ENCODE results near the gene KRTAP9-1. TPM values are rescaled to one million over a fixed set of nuclear protein-coding genes. Genes with fewer than 3 reads are reported as not detected.
"Not testable (repeated sequence)": the region's sequence is repeated elsewhere in the genome, so short reads cannot be mapped to it uniquely, and the experiment has no call there.

KRTAP9-1 gene
- total and polyA plus RNA-seq, 2 donors: not detected

GRCh38 chr17:41150026-41150425 lies 39.7 kb upstream of the KRTAP9-1 start:
- no peaks in the 10 kb centered on the region for H3K36me3 ChIP-seq (ENCODE audit: control insufficient read depth in 2 of 2, insufficient read depth in 2 of 2, low read length in 1 of 2)
- 93% methylated on average over 4 of the region's 4 CpGs for WGBS
- H3K4me3 ChIP-seq (ENCODE audit: low read length in 2 of 2): no peak overlapping the region
- no peak overlapping the region for H3K27ac ChIP-seq (ENCODE audit: low read depth in 1 of 2, low read length in 1 of 2)
- no peaks in the 10 kb centered on the region for H3K27me3 ChIP-seq (ENCODE audit: control insufficient read depth in 2 of 2, insufficient read depth in 1 of 2, low read length in 1 of 2)
- no peaks in the 10 kb centered on the region for H3K4me1 ChIP-seq (ENCODE audit: control insufficient read depth in 2 of 2, insufficient read depth in 2 of 2, low read length in 2 of 2)
- no peak for DNase-seq (ENCODE audit: low read depth in 6 of 9, low spot score in 9 of 9)
- H3K9me3 ChIP-seq (ENCODE audit: control insufficient read depth in 2 of 2, insufficient read depth in 1 of 2, low read length in 1 of 2): no peaks in the 10 kb centered on the region

GRCh38 chr17:41151525-41151924 lies 38.2 kb upstream of the KRTAP9-1 start:
- H3K9me3 ChIP-seq (ENCODE audit: control insufficient read depth in 2 of 2, insufficient read depth in 1 of 2, low read length in 1 of 2): no peaks in the 10 kb centered on the region
- no peaks in the 10 kb centered on the region for H3K27me3 ChIP-seq (ENCODE audit: control insufficient read depth in 2 of 2, insufficient read depth in 1 of 2, low read length in 1 of 2)
- no peak overlapping the region for H3K4me3 ChIP-seq (ENCODE audit: low read length in 2 of 2)
- H3K27ac ChIP-seq (ENCODE audit: low read depth in 1 of 2, low read length in 1 of 2): no peak overlapping the region
- no peaks in the 10 kb centered on the region for H3K36me3 ChIP-seq (ENCODE audit: control insufficient read depth in 2 of 2, insufficient read depth in 2 of 2, low read length in 1 of 2)
- 92% methylated on average over 2 of the region's 2 CpGs for WGBS
- H3K4me1 ChIP-seq (ENCODE audit: control insufficient read depth in 2 of 2, insufficient read depth in 2 of 2, low read length in 2 of 2): no peaks in the 10 kb centered on the region
- no peak for DNase-seq (ENCODE audit: low read depth in 6 of 9, low spot score in 9 of 9)

- H3K27ac ChIP-seq (ENCODE audit: low read depth in 1 of 2, low read length in 1 of 2): no peak overlapping the region
- no peak for DNase-seq (ENCODE audit: low read depth in 6 of 9, low spot score in 9 of 9)
- WGBS: 20% methylated on average over 2 of the region's 2 CpGs
- H3K27me3 ChIP-seq (ENCODE audit: control insufficient read depth in 2 of 2, insufficient read depth in 1 of 2, low read length in 1 of 2): no peaks in the 10 kb centered on the region
- H3K9me3 ChIP-seq (ENCODE audit: control insufficient read depth in 2 of 2, insufficient read depth in 1 of 2, low read length in 1 of 2): no peaks in the 10 kb centered on the region
- no peak overlapping the region for H3K4me3 ChIP-seq (ENCODE audit: low read length in 2 of 2)
- H3K4me1 ChIP-seq (ENCODE audit: control insufficient read depth in 2 of 2, insufficient read depth in 2 of 2, low read length in 2 of 2): no peaks in the 10 kb centered on the region
- H3K36me3 ChIP-seq (ENCODE audit: control insufficient read depth in 2 of 2, insufficient read depth in 2 of 2, low read length in 1 of 2): no peaks in the 10 kb centered on the region
Measured at GRCh38 chr17:41153856-41154255, 35.8 kb upstream of the KRTAP9-1 start.

GRCh38 chr17:41160190-41160589 lies 29.5 kb upstream of the KRTAP9-1 start:
- 95% methylated on average over 3 of the region's 3 CpGs for WGBS
- H3K36me3 ChIP-seq (ENCODE audit: control insufficient read depth in 2 of 2, insufficient read depth in 2 of 2, low read length in 1 of 2); H3K9me3 ChIP-seq (ENCODE audit: control insufficient read depth in 2 of 2, insufficient read depth in 1 of 2, low read length in 1 of 2); DNase-seq (ENCODE audit: low read depth in 6 of 9, low spot score in 9 of 9); H3K27me3 ChIP-seq (ENCODE audit: control insufficient read depth in 2 of 2, insufficient read depth in 1 of 2, low read length in 1 of 2); H3K4me3 ChIP-seq (ENCODE audit: low read length in 2 of 2); H3K4me1 ChIP-seq (ENCODE audit: control insufficient read depth in 2 of 2, insufficient read depth in 2 of 2, low read length in 2 of 2); H3K27ac ChIP-seq (ENCODE audit: low read depth in 1 of 2, low read length in 1 of 2): not testable (repeated sequence)

GRCh38 chr17:41160648-41161047 lies 29.0 kb upstream of the KRTAP9-1 start, which contains the start of gene KRTAP4-4:
Gene KRTAP4-4, minus strand, starts transcription at chr17:41160748. Its CDS starts 57 bp downstream, at chr17:41160691.
- 98% methylated on average over 1 of the region's 1 CpG for WGBS

GRCh38 chr17:41163828-41164227 lies 25.9 kb upstream of the KRTAP9-1 start:
- Histone ChIP-seq H3K4me3 (ENCODE audit: low read length in 2 of 2) (no peak overlapping the region), H3K27ac (ENCODE audit: low read depth in 1 of 2, low read length in 1 of 2) (no peak overlapping the region), H3K36me3 (ENCODE audit: control insufficient read depth in 2 of 2, insufficient read depth in 2 of 2, low read length in 1 of 2) (no peaks in the 10 kb centered on the region), H3K9me3 (ENCODE audit: control insufficient read depth in 2 of 2, insufficient read depth in 1 of 2, low read length in 1 of 2) (no peaks in the 10 kb centered on the region), H3K27me3 (ENCODE audit: control insufficient read depth in 2 of 2, insufficient read depth in 1 of 2, low read length in 1 of 2) (no peaks in the 10 kb centered on the region), H3K4me1 (ENCODE audit: control insufficient read depth in 2 of 2, insufficient read depth in 2 of 2, low read length in 2 of 2) (no peaks in the 10 kb centered on the region)
- no peak for DNase-seq (ENCODE audit: low read depth in 6 of 9, low spot score in 9 of 9)
- 93% methylated on average over 7 of the region's 7 CpGs for WGBS

More at GRCh38 chr17:41160648-41161047, 29.0 kb upstream of the KRTAP9-1 start, which contains the start of gene KRTAP4-4:
- no peak within 1 kb of the TSS for H3K27ac ChIP-seq (ENCODE audit: low read depth in 1 of 2, low read length in 1 of 2)
- no peaks in the 10 kb centered on the region for H3K9me3 ChIP-seq (ENCODE audit: control insufficient read depth in 2 of 2, insufficient read depth in 1 of 2, low read length in 1 of 2)
- H3K4me3 ChIP-seq (ENCODE audit: low read length in 2 of 2): no peak within 1 kb of the TSS
- no peaks in the 10 kb centered on the region for H3K27me3 ChIP-seq (ENCODE audit: control insufficient read depth in 2 of 2, insufficient read depth in 1 of 2, low read length in 1 of 2)
- H3K36me3 ChIP-seq (ENCODE audit: control insufficient read depth in 2 of 2, insufficient read depth in 2 of 2, low read length in 1 of 2): no peaks in the 10 kb centered on the region
- H3K4me1 ChIP-seq (ENCODE audit: control insufficient read depth in 2 of 2, insufficient read depth in 2 of 2, low read length in 2 of 2): no peaks in the 10 kb centered on the region
- no peak for DNase-seq (ENCODE audit: low read depth in 6 of 9, low spot score in 9 of 9)

- Histone ChIP-seq H3K27me3 (ENCODE audit: control insufficient read depth in 2 of 2, insufficient read depth in 1 of 2, low read length in 1 of 2) (no peaks in the 10 kb centered on the region), H3K36me3 (ENCODE audit: control insufficient read depth in 2 of 2, insufficient read depth in 2 of 2, low read length in 1 of 2) (no peaks in the 10 kb centered on the region), H3K9me3 (ENCODE audit: control insufficient read depth in 2 of 2, insufficient read depth in 1 of 2, low read length in 1 of 2) (no peaks in the 10 kb centered on the region), H3K27ac (ENCODE audit: low read depth in 1 of 2, low read length in 1 of 2) (no peak overlapping the region), H3K4me1 (ENCODE audit: control insufficient read depth in 2 of 2, insufficient read depth in 2 of 2, low read length in 2 of 2) (no peaks in the 10 kb centered on the region), H3K4me3 (ENCODE audit: low read length in 2 of 2) (no peak overlapping the region)
- WGBS: 97% methylated on average over 7 of the region's 7 CpGs
- no peak for DNase-seq (ENCODE audit: low read depth in 6 of 9, low spot score in 9 of 9)
Measured at GRCh38 chr17:41167561-41167960, 22.1 kb upstream of the KRTAP9-1 start.

GRCh38 chr17:41168121-41168520 lies 21.6 kb upstream of the KRTAP9-1 start, which contains the start of gene KRTAP4-3:
Gene KRTAP4-3, minus strand, starts transcription at chr17:41168221. Its CDS starts 49 bp downstream, at chr17:41168172.
- Histone ChIP-seq H3K9me3 (ENCODE audit: control insufficient read depth in 2 of 2, insufficient read depth in 1 of 2, low read length in 1 of 2) (no peaks in the 10 kb centered on the region), H3K27me3 (ENCODE audit: control insufficient read depth in 2 of 2, insufficient read depth in 1 of 2, low read length in 1 of 2) (no peaks in the 10 kb centered on the region), H3K4me1 (ENCODE audit: control insufficient read depth in 2 of 2, insufficient read depth in 2 of 2, low read length in 2 of 2) (no peaks in the 10 kb centered on the region), H3K27ac (ENCODE audit: low read depth in 1 of 2, low read length in 1 of 2) (no peak within 1 kb of the TSS), H3K4me3 (ENCODE audit: low read length in 2 of 2) (no peak within 1 kb of the TSS), H3K36me3 (ENCODE audit: control insufficient read depth in 2 of 2, insufficient read depth in 2 of 2, low read length in 1 of 2) (no peaks in the 10 kb centered on the region)
- DNase-seq (ENCODE audit: low read depth in 6 of 9, low spot score in 9 of 9): no peak
- 100% methylated on average over 1 of the region's 1 CpG for WGBS

GRCh38 chr17:41171886-41172285 lies 17.8 kb upstream of the KRTAP9-1 start:
- Histone ChIP-seq H3K27me3 (ENCODE audit: control insufficient read depth in 2 of 2, insufficient read depth in 1 of 2, low read length in 1 of 2) (no peaks in the 10 kb centered on the region), H3K27ac (ENCODE audit: low read depth in 1 of 2, low read length in 1 of 2) (no peak overlapping the region), H3K4me3 (ENCODE audit: low read length in 2 of 2) (no peak overlapping the region), H3K4me1 (ENCODE audit: control insufficient read depth in 2 of 2, insufficient read depth in 2 of 2, low read length in 2 of 2) (no peaks in the 10 kb centered on the region), H3K36me3 (ENCODE audit: control insufficient read depth in 2 of 2, insufficient read depth in 2 of 2, low read length in 1 of 2) (no peaks in the 10 kb centered on the region), H3K9me3 (ENCODE audit: control insufficient read depth in 2 of 2, insufficient read depth in 1 of 2, low read length in 1 of 2) (no peaks in the 10 kb centered on the region)
- no peak for DNase-seq (ENCODE audit: low read depth in 6 of 9, low spot score in 9 of 9)
- WGBS: 90% methylated on average over 2 of the region's 2 CpGs
